GM12878 (cell line): ENCODE data around the gene MPP7. TPM values are rescaled to one million over a fixed set of nuclear protein-coding genes. Genes with fewer than 3 reads are reported as not detected.

Experiments used
- ATAC-seq: fragments of 200-7000 bp; cut with Tn5 transposase; 3 replicates; pipeline ENCODE4 v1.9.1; 2020; ENCODE audit warnings: mild to moderate bottlenecking, moderate library complexity
- BruUV-seq: library from RNA; stranded (reverse); fragments of 400-500 nt; replicated peaks from 2 replicates; lab custom pipeline; 2021; lab: Mats Ljungman, UMichigan
- CTCF ChIA-PET: fragments of 300-600 bp; sonication (Branson Sonifier 250); formaldehyde crosslinking; extraction: SDS; loops from one replicate; lab custom pipeline; 2021; ENCODE audit warnings: inconsistent platforms; lab: Yijun Ruan, JAX
- POLR2A ChIA-PET: fragments of 350-600 bp; formaldehyde crosslinking; extraction: SDS; loops from one replicate; lab custom pipeline; 2021; ENCODE audit warnings: inconsistent platforms; lab: Charles Lee
- RAD21 ChIA-PET: fragments of 300-600 bp; sonication (Branson Sonifier 250); formaldehyde crosslinking; loops from one replicate; lab custom pipeline; 2023; ENCODE audit warnings: antibody characterized with exemption; ENCODE audit not compliant: unreplicated experiment; lab: Charles Lee
- SMC1A ChIA-PET: fragments of 300-600 bp; sonication (Branson Sonifier 250); formaldehyde crosslinking; loops from one replicate; lab custom pipeline; 2023; ENCODE audit not compliant: unreplicated experiment, uncharacterized antibody; lab: Charles Lee
- DNase-seq: peaks from one replicate; pipeline ENCODE4 v3.0.0-alpha.2; 2011; ENCODE audit warnings: low read depth, low spot score
- FAIRE-seq: peaks from 3 replicates; lab custom pipeline; 2011; peaks lifted over from hg19 to GRCh38; lab: Jason Lieb, UNC
- H2AFZ ChIP-seq: 2 replicates; pipeline ENCODE4 v1.6.0; 2011; ENCODE audit warnings: low read depth, low read length, control low read depth; ENCODE audit not compliant: control insufficient read depth
- H3K27ac ChIP-seq: 2 replicates; pipeline ENCODE4 v1.5.1; 2011; ENCODE audit warnings: control low read depth; ENCODE audit not compliant: control insufficient read depth, insufficient read depth
- H3K27me3 ChIP-seq, 2 experiments: replicated peaks in 1 of 2; 2 replicates each; pipeline versions ENCODE4 v1.6.0 to v1.6.1; 2011; ENCODE audit warnings: low read length in 1 of 2; ENCODE audit not compliant: control insufficient read depth in 2 of 2, insufficient read depth in 2 of 2
- H3K36me3 ChIP-seq, 2 experiments: 2 replicates each; pipeline ENCODE4 v1.5.1; 2011; ENCODE audit warnings: low read length in 1 of 2; ENCODE audit not compliant: control insufficient read depth in 2 of 2, insufficient read depth in 2 of 2
- H3K4me1 ChIP-seq: 2 replicates; pipeline ENCODE4 v1.6.1; 2011; ENCODE audit warnings: mild to moderate bottlenecking, low read length, moderate library complexity, mixed read lengths; ENCODE audit not compliant: control insufficient read depth, insufficient read depth
- H3K4me2 ChIP-seq: 2 replicates; pipeline ENCODE4 v1.6.0; 2011; ENCODE audit warnings: control low read depth; ENCODE audit not compliant: control insufficient read depth, insufficient read depth
- H3K4me3 ChIP-seq: fragments of 200-600 bp; sonication (generic); 2 replicates; pipeline ENCODE4 v1.5.1; 2016
- H3K79me2 ChIP-seq: 2 replicates; pipeline ENCODE4 v1.6.0; 2011; ENCODE audit warnings: low read length; ENCODE audit not compliant: control insufficient read depth, insufficient read depth
- H3K9ac ChIP-seq: 2 replicates; pipeline ENCODE4 v1.8.0; 2011; ENCODE audit warnings: low read length, control low read depth, mixed read lengths; ENCODE audit not compliant: control insufficient read depth, insufficient read depth
- H3K9me3 ChIP-seq: replicated peaks from 3 replicates; pipeline ENCODE4 v1.5.1; 2011; ENCODE audit warnings: mild to moderate bottlenecking, low read length; ENCODE audit not compliant: control insufficient read depth, insufficient read depth
- H4K20me1 ChIP-seq: 2 replicates; pipeline ENCODE4 v1.6.0; 2011; ENCODE audit not compliant: control insufficient read depth, insufficient read depth
- CHD2 ChIP-seq: IDR thresholded peaks from 2 replicates; pipeline ENCODE4 v1.6.1; 2011; ENCODE audit warnings: low read depth, low read length, improper control_type of control experiment, borderline replicate concordance
- E2F8 ChIP-seq: fragments of 450-650 bp; IDR thresholded peaks from 2 replicates; pipeline ENCODE4 v1.6.1; 2018; ENCODE audit warnings: mild to moderate bottlenecking, low read depth, moderate library complexity; ENCODE audit not compliant: partially characterized antibody
- KAT2A ChIP-seq: conservative IDR thresholded peaks from 2 replicates; pipeline ENCODE4 v1.6.1; 2011; ENCODE audit warnings: low read depth, low read length; ENCODE audit not compliant: control insufficient read depth
- LARP7 ChIP-seq: fragments of 450-650 bp; IDR thresholded peaks from 2 replicates; pipeline ENCODE4 v1.6.1; 2017; ENCODE audit warnings: mild to moderate bottlenecking
- MTA2 ChIP-seq: fragments of 450-650 bp; IDR thresholded peaks from 2 replicates; pipeline ENCODE4 v1.6.1; 2016; ENCODE audit warnings: low read depth, mild to moderate bottlenecking, moderate library complexity
- POLR2AphosphoS2 ChIP-seq: IDR thresholded peaks from 2 replicates; pipeline ENCODE4 v1.6.1; 2011; ENCODE audit warnings: low read depth, mild to moderate bottlenecking, low read length, improper control_type of control experiment, moderate library complexity
- STAT3 ChIP-seq: IDR thresholded peaks from 2 replicates; pipeline ENCODE4 v1.6.1; 2011; ENCODE audit warnings: low read depth, low read length, improper control_type of control experiment
- WGBS: methylation state at CpG from one replicate; pipeline ENCODE4 v1.1.6; 2016; ENCODE audit warnings: low lambda C conversion rate; ENCODE audit not compliant: insufficient replicate concordance, insufficient coverage; ENCODE audit errors: missing lambda C conversion rate; 5-methylcytosine and 5-hydroxymethylcytosine counted together
- in situ Hi-C: fragments of 300-500 bp; cut with MboI; formaldehyde crosslinking; loops from 9 replicates; pipeline ENCODE4 v1.14.3; 2018; ENCODE audit warnings: mixed read lengths
- intact Hi-C: fragments of 100-400 bp; cut with micrococcal nuclease; formaldehyde crosslinking; loops from one replicate; pipeline ENCODE4 v1.14.2; 2022; ENCODE audit not compliant: unreplicated experiment
- polyA plus RNA-seq, 11 experiments: library from polyadenylated mRNA; depleted of rRNA in 4 of 11; unstranded in 6 of 11; stranded (reverse) in 5 of 11; fragments of >200 nt; fragmentation: Nextera tagmentation in 4 of 11; fragmentation: Illumina TruSeq in 1 of 11; extraction: Ambion mirVana in 4 of 11; extraction: Trizol in 1 of 11; gene quantifications; 1 replicate in 1 of 11; 2 replicates in 10 of 11; pipeline versions ENCODE4 v1.2.1 to v1.2.3, GENCODE V29; 2011 to 2016; ENCODE audit warnings: inconsistent platforms in 2 of 11, missing spikeins in 2 of 11, low read depth in 1 of 11
- total RNA-seq, 4 experiments: library from RNA; depleted of rRNA in 3 of 4; stranded (reverse); fragments of >200 nt in 3 of 4; fragmentation: Illumina TruSeq in 1 of 4; extraction: Trizol in 1 of 4; gene quantifications; 2 replicates each; pipeline versions ENCODE4 v1.2.1 to v1.2.3, GENCODE V29; 2013 to 2021

MPP7 gene
- total and polyA plus RNA-seq, 10 of the 15 experiments (the other 5 are each of a cell fraction or from before 2014, with no cell fraction given): 0.01 to 0.15 (median 0.05) TPM; not detected in 2

GRCh38 chr10:28320799-28321198, 17.9 kb upstream of the MPP7 start:
- in situ Hi-C loops (no loop called here), intact Hi-C loops (no loop called here)
- no peak overlapping the region for H3K4me3 ChIP-seq
- TF ChIP-seq CHD2: no peak
- TF ChIP-seq KAT2A: no peak
- no peak for TF ChIP-seq E2F8
- TF ChIP-seq MTA2: no peak
- TF ChIP-seq STAT3: no peak
- TF ChIP-seq POLR2AphosphoS2: no peak
- TF ChIP-seq LARP7: no peak
- H3K27me3 ChIP-seq: no peaks in the 10 kb centered on the region; a peak in 1 of 4 replicates
- ChIA-PET SMC1A (no interaction called here), CTCF (no interaction called here), POLR2A (no interaction called here), RAD21 (interaction anchor here (0.6 kb wide), 1 partner anchor 59 kb away, joined by 3 read pairs; no protein-coding TSS in a partner anchor)
- H3K4me1 ChIP-seq: no peaks in the 10 kb centered on the region
- H2AFZ ChIP-seq: no peak overlapping the region
- no peaks in the 10 kb centered on the region for H4K20me1 ChIP-seq
- no peaks in the 10 kb centered on the region for H3K79me2 ChIP-seq
- ATAC-seq (no peak), DNase-seq (no peak), FAIRE-seq (no peak)
- WGBS: 58% methylated on average over 4 of the region's 4 CpGs
- H3K4me2 ChIP-seq: no peak overlapping the region
- H3K9ac ChIP-seq: no peak overlapping the region
- no peaks in the 10 kb centered on the region for H3K9me3 ChIP-seq
- no TSS peak for BruUV-seq
- no peaks in the 10 kb centered on the region for H3K36me3 ChIP-seq
- no peak overlapping the region for H3K27ac ChIP-seq
